GM19395 (cell line): ENCODE data around the gene RPL22.
"Not testable (repeated sequence)": the region's sequence is repeated elsewhere in the genome, so short reads cannot be mapped to it uniquely, and the experiment has no call there.

Experiments
- ATAC-seq: cut with Tn5 transposase; IDR thresholded peaks from one replicate; pipeline ENCODE4 v1.9.1; 2021; ENCODE audit warnings: mild to moderate bottlenecking, moderate library complexity; ENCODE audit not compliant: unreplicated experiment

Gene RPL22

GRCh38 chr1:6234502-6235295 lies 35.3 kb upstream of the RPL22 start:
- ATAC-seq = no peak

GRCh38 chr1:6233376-6233775 lies 34.0 kb upstream of the RPL22 start:
- no peak for ATAC-seq

GRCh38 chr1:6225651-6226050 lies 26.3 kb upstream of the RPL22 start:
- no peak for ATAC-seq

- ATAC-seq = no peak
Observed at GRCh38 chr1:6224718-6225117, 25.3 kb upstream of the RPL22 start.

GRCh38 chr1:6223617-6224016 lies 24.2 kb upstream of the RPL22 start:
- no peak for ATAC-seq

GRCh38 chr1:6222636-6223035 lies 23.2 kb upstream of the RPL22 start:
- ATAC-seq = no peak

GRCh38 chr1:6221210-6221784 lies 21.9 kb upstream of the RPL22 start:
- no peak for ATAC-seq

- ATAC-seq = no peak
Observed at GRCh38 chr1:6220236-6220635, 20.8 kb upstream of the RPL22 start.

- not testable (repeated sequence) for ATAC-seq
Observed at GRCh38 chr1:6219641-6220040, 20.2 kb upstream of the RPL22 start.

GRCh38 chr1:6218375-6219164 lies 19.2 kb upstream of the RPL22 start:
- no peak for ATAC-seq

GRCh38 chr1:6212193-6212959 lies 13.0 kb upstream of the RPL22 start:
- ATAC-seq = no peak

GRCh38 chr1:6211731-6212130 lies 12.3 kb upstream of the RPL22 start:
- ATAC-seq = no peak

GRCh38 chr1:6210591-6211355 lies 11.4 kb upstream of the RPL22 start:
- ATAC-seq = no peak

GRCh38 chr1:6209661-6210580 lies 10.5 kb upstream of the RPL22 start:
- no peak for ATAC-seq

GRCh38 chr1:6208723-6209660 lies 9.6 kb upstream of the RPL22 start:
- no peak for ATAC-seq

GRCh38 chr1:6207921-6208320 lies 8.5 kb upstream of the RPL22 start:
- ATAC-seq = no peak

- no peak for ATAC-seq
Observed at GRCh38 chr1:6207075-6207885, 7.9 kb upstream of the RPL22 start.

- no peak for ATAC-seq
Observed at GRCh38 chr1:6206520-6206855, 7.1 kb upstream of the RPL22 start.
